SK-N-SH treated with all-trans-retinoic acid at 6 μM for 48 hours (cell line): Measurements from ENCODE around the gene KRTAP1-4.

Experiments
- ARNTL ChIP-seq: fragments of 450-650 bp; formaldehyde crosslinking; IDR thresholded peaks from 2 replicates; pipeline ENCODE4 v1.5.0; 2020; ENCODE audit warnings: low read depth, mild to moderate bottlenecking, moderate library complexity, borderline replicate concordance
- ISL1 ChIP-seq: fragments of 250-450 bp; sonication (Bioruptor Pico); IDR thresholded peaks from 2 replicates; pipeline ENCODE4 v2.1.2; 2022; ENCODE audit warnings: mild to moderate bottlenecking, moderate library complexity
- PPARA ChIP-seq: fragments of 250-450 bp; sonication (Bioruptor Pico); IDR thresholded peaks from 2 replicates; pipeline ENCODE4 v1.5.0; 2020; ENCODE audit warnings: mild to moderate bottlenecking, borderline replicate concordance
- ZFP3 ChIP-seq: fragments of 250-450 bp; sonication (Bioruptor Pico); IDR thresholded peaks from 2 replicates; pipeline ENCODE4 v1.5.0; 2020; ENCODE audit warnings: mild to moderate bottlenecking, moderate library complexity
- ZNF70 ChIP-seq: fragments of 450-650 bp; formaldehyde crosslinking; IDR thresholded peaks from 2 replicates; pipeline ENCODE4 v1.5.0; 2020; ENCODE audit warnings: mild to moderate bottlenecking, moderate library complexity
- TF ChIP-seq, protein P1 (sequence below): fragments of 250-450 bp; sonication (Bioruptor Pico); IDR thresholded peaks from 2 replicates; pipeline ENCODE4 v1.5.0; 2020; ENCODE audit warnings: mild to moderate bottlenecking, moderate library complexity

DNA sequence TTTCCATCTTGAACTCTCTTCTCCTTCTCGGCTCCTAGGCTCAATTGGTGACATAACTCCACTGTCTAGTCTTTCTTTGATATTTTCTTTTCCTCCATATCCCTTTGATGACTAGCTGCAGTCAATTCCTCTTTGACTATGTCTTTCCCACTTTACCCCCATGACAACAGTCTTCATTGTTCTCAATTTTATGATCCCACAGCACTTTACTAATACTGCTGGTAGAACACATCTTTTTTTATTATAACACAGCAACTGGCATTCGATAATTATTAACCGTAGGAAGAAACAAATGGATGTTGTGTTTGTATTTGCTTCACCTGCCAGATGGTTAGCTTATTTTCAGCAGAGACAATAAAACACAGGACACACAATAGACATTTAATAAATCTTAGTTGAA, 37.3 kb downstream of the KRTAP1-4 start:
- TF ChIP-seq ISL1 (CRISPR knock-in tag) (no peak), PPARA (CRISPR knock-in tag) (no peak), ZFP3 (CRISPR knock-in tag) (no peak), ZNF70 (CRISPR knock-in tag) (no peak), ARNTL (CRISPR knock-in tag) (no peak)
- TF ChIP-seq, protein P1, sequence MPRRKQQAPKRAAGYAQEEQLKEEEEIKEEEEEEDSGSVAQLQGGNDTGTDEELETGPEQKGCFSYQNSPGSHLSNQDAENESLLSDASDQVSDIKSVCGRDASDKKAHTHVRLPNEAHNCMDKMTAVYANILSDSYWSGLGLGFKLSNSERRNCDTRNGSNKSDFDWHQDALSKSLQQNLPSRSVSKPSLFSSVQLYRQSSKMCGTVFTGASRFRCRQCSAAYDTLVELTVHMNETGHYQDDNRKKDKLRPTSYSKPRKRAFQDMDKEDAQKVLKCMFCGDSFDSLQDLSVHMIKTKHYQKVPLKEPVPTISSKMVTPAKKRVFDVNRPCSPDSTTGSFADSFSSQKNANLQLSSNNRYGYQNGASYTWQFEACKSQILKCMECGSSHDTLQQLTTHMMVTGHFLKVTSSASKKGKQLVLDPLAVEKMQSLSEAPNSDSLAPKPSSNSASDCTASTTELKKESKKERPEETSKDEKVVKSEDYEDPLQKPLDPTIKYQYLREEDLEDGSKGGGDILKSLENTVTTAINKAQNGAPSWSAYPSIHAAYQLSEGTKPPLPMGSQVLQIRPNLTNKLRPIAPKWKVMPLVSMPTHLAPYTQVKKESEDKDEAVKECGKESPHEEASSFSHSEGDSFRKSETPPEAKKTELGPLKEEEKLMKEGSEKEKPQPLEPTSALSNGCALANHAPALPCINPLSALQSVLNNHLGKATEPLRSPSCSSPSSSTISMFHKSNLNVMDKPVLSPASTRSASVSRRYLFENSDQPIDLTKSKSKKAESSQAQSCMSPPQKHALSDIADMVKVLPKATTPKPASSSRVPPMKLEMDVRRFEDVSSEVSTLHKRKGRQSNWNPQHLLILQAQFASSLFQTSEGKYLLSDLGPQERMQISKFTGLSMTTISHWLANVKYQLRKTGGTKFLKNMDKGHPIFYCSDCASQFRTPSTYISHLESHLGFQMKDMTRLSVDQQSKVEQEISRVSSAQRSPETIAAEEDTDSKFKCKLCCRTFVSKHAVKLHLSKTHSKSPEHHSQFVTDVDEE (CRISPR knock-in tag): no peak
